GM19023 (cell line): ENCODE results near the gene TNFSF9.

Source experiments
- ATAC-seq: cut with Tn5 transposase; IDR thresholded peaks from one replicate; pipeline ENCODE4 v1.9.1; 2021; ENCODE audit warnings: mild to moderate bottlenecking, moderate library complexity; ENCODE audit not compliant: unreplicated experiment

TNFSF9 gene, protein sequence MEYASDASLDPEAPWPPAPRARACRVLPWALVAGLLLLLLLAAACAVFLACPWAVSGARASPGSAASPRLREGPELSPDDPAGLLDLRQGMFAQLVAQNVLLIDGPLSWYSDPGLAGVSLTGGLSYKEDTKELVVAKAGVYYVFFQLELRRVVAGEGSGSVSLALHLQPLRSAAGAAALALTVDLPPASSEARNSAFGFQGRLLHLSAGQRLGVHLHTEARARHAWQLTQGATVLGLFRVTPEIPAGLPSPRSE

DNA sequence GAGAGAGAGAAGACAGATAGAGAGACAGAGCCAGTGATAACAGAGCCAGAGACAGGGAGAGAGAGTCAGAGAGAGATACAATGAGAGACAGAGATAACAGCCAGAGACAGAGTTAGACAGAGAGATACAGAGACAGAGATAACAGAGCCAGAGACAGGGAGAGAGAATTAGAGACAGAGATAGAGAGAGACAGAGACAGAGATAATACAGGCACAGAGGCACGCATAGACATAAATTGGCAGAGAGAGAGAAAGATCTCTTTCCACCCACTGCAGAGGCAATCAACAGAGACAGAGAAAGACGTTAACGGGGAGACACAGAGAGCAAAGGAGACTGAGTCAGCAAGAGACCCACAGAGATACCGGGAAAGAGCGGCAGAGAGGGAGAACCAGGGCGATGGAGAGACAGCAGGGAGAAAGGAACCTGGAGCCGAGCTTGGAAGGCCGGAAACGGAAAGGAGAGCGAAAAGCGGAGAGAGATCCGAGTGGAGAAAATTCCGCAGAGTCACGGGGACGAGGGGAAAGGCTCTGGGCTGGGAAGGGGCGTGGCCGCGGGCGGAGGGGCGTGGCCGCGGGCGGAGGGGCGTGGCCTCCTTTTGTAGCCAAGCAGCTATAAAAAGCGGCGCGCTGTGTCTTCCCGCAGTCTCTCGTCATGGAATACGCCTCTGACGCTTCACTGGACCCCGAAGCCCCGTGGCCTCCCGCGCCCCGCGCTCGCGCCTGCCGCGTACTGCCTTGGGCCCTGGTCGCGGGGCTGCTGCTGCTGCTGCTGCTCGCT, at the start of gene TNFSF9:
TSS of gene TNFSF9 (plus strand) at position 641 of the 777 bp plus-strand sequence. CDS start at position 652, 11 bp downstream.
- peak; percentile 44 for ATAC-seq

DNA sequence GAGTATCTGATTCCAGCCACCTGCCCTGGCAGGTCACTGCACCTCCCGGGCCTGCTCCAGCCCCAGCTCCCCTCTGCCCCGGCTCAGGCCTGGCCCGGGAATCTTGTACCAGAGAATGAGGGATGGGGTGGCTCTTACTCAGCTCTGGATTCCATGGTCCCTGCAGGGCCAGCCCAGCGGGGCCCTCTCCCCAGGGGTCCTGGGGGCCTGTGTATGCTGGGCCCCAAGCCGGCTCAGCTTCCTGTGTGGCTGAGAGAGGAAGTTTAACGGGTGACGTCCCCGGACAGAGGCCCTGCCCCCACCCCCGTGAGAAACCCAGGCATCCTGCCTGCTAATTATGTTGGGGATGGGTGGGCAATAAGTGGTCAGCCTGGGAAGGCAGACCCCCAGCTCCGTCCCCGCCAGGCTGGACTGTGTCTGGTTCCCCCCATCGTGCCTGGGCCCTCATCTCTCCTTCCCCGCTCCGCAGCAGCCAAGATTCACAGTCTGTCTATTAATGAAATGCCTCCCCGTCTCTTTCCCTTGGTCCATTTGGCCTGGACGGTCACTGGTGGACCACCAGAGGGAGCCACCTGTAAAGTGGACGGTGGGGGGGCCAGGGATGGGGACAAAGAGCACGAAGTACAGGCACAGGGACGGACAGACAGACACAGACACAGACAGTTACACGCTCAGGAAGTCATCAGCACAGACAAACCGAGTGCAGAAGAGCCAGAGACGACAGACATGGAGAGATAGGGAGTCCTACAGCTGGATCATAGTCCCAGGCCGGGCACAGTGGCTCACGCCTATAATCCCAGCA, 49.1 kb upstream of the TNFSF9 start, which contains the start of gene DENND1C:
TSS of gene DENND1C (minus strand) at position 247 of the 802 bp plus-strand sequence. CDS start at position 155, 92 bp downstream.
- peak; percentile 64 for ATAC-seq

DNA sequence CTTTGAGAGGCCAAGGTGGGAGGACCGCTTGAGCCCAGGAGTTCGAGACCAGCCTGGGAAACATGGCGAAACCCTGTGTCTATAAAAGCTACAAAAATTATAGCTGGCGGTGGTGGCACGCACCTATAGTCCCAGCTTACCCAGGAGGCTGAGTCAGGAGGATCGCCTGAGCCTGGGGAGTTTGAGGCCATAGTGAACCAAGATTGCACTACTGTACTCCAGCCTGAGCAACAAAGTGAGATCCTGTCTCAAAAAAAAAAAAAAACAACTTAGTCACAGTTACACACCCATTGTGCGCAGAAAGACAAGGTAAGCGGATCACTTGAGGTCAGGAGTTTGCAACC, 48.5 kb upstream of the TNFSF9 start:
- no peak for ATAC-seq

DNA sequence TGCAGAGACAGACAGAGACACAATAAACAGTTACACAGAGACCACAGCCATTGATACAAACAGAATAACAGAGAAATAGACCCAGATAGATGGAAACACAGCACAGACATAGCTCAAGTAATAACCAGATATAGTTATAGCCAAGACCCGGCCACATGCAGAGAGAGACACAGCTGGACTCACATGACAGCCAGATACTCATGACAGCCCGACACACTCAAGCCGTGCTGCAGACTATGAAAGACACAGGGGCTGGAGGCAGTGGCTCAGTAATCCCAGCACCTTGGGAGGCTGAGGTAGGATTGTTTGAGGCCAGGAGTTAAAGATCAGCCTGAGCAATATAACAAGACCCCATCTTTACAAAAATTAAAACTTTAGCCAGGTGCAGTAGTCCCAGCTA, 47.6 kb upstream of the TNFSF9 start:
- no peak for ATAC-seq

DNA sequence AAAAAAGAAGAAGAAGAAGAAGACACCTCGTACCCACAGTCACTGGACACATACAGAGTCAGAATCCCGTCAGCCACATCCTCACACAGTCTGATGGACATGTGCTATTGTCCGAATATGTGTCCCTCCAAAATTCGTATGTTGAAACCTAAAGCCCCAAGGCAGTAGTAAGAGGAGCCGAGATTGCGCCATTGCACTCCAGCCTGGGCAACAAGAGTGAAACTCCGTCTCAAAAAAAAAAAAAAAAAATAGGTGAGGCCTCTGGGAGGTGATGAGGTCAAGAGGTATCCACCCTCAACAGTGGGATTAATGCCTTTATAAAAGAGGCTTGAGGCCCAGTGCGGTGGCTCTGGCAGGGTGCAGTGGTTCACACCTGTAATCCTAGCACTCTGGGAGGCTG, 46.6 kb upstream of the TNFSF9 start:
- no peak for ATAC-seq

DNA sequence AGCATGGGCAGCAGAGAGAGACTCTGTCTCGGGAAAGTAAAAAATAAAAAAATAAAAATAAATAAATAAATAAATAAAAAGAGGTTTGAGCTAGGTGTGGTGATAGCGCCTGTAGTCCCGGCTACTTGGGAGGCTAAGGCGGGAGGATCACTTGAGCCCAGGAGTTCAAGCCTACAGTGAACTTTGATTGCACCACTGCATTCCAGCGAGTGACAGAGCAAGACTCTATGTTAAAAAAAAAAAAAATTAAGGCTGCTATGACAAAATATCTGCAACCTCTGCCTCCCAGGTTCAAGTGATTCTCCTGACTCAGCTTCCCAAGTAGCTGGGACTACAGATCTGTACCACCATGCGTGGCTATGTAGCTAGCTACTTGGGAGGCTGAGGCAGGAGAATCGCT, 46.0 kb upstream of the TNFSF9 start:
- ATAC-seq, result no peak

DNA sequence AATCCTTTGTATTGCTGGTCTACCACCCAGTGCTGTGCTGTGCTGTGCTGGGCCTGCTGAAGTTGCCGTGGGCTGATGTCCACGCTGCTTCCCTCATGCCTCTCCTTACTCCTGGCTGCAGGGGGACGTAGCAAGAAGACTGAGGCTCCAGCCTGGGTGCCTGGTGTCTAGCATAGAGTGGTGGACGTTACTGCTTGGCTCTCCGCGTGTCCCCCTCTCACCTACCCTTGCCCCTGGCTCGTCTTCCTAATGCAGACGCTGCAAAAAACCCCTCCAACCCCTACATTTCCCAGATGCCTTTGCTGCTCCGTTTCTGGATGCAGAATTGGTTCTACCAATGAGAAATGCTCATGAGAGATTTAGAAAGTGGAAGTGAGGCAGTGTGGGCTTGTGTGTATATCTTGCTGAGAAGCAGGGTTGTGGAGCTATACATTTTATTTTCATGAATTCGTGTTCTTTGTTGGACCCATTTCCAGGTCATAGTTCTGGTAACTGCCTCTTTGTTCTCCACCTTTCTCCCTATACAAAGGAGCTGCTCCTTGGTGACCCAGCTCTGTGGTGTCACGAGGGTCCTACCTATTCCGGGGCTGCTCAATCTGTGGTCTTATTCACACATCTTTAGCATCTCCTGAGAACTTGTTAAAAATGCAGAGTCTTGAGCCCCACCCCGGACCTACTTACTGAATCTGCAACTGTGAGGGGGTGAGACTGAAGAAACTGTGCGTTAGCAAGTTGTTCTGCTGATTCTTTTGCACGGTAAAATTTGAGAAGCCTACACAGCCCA, 41.4 kb upstream of the TNFSF9 start:
- peak; percentile 67 for ATAC-seq

DNA sequence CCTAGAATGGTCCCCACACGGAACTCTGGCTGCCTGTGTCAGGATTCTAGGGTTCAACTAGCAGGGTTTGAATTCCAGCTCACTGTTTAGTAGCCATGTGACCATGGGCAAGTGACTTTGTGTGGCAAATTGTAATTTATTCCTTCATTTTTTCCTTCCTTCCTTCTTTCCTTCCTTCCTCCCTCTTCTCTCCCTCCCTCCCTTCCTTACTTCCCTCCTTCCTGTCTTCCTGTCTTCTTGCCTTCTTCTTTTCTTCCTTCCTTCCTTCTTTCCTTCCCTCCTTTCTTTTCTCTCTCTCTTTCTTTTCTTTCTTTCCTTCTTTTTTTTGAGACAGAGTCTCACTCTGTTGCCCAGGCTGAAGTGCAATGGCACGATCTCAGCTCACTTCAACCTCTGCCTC, 40.7 kb upstream of the TNFSF9 start:
- ATAC-seq, result no peak

DNA sequence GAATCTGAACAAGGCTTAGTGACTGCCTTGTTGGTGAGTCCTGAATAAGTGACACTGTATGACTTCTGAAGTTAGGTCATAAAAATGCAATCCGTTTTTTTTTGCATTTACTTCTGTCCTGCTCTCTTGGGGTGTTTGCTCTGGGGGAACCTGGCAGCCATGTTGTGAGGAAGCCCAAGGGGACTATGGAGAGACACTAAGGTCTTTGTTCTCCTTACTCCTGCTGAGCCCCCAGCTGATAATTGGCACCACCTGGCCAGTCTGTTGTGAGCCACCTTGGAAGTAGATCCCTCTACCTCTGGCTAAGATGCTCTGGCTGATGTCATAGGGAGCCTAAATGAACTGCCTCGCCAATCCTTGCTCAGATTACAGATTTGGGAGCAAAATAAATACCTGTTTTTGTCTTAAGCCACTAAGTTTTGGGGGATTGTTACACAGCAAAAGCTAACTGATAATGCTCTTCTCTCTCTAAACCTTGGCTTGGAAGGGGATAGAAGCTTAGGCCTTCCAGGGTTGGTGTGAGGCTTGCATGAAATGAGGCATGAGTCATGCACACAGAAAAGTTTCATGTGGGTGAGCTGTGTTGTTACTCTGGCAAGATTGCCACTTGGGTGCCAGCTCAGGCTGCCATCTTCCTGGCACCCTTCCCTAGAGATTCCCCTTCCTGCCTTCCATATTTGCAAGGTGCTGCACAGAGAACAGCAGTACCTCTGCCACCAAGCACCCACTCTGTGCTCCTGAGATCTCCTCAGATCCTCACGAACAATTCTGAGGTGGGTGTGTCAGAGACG, 38.8 kb upstream of the TNFSF9 start:
- ATAC-seq, result no peak

DNA sequence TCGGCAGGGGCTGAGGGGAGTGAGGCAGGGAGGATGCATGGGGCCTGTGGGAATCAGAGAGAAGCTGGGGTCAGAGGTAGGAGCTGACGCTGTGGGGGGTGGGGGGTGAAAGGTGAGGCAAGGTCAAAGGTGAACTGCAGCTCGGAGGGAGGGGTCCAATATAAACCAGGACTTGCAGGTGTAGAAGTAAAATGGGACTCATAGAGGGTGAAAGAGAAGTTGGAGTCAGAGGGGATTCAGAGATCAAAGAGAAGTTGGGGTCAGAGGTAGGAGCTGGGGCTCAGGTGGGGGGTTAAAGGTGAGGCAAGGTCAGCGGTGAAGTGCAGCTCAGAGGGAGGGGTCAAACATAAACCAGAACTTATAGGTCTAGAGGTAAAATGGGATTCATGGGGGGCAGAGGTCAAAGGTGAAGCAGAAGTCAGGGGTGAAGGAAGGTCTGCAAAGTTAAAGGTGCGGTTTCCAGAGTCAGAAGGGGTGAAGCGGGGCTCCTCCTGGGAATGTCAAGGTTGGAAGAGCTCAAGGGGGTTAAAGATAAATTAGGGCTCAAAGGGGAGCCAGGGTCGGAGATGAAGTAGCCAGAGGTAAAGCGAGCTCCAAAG, 36.3 kb upstream of the TNFSF9 start:
- no peak for ATAC-seq

DNA sequence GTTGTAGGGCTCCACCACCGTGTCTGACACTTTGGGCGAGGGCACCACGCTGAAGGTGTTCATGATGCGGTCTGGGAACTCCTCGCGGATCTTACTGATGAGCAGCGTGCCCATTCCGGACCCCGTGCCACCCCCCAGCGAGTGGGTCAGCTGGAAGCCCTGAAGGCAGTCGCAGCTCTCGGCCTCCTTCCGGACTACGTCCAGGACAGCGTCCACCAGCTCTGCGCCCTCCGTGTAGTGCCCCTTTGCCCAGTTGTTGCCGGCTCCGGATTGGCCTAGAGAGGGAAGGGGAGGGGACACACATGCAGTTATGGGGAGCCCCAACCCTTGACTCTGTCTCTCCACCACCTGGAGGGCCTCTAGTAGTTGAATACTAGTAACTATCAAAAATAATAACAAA, 34.9 kb upstream of the TNFSF9 start:
- no peak for ATAC-seq

DNA sequence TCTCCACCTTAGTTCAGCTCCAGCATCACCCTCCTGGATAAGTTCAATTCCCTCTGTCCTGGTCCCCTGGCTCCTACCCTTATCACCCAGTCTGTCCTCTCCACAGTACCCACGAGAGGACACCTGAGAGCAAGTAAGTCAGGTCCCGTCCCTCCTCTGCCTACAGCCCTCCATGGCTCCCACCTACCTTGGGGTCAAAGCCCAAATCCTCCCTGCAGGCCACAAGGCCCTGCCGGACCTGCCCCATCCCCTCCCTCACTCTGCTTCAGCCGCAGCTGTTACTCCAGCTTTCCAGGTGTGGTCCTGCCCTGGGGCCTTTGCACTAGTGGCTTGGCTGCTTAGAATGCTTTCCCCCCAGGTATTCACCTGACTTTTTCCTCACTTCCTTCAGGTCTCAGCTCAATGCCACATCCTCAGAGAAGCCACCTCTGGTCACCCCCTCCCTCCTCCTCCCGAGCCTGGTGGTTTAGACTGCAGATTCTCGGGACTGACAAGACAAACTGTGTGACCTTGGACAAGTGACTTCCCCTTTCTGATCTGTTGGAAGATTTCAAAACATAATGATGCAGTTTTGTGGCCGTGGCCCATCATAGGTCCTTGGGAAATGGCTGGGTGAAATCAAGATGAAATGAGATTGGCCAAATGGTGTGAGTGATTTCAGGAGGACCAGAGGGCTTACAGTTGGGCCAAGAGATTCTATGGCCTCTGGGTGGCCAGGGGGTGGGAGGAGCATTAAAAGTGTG, 32.4 kb upstream of the TNFSF9 start:
- ATAC-seq, result no peak

DNA sequence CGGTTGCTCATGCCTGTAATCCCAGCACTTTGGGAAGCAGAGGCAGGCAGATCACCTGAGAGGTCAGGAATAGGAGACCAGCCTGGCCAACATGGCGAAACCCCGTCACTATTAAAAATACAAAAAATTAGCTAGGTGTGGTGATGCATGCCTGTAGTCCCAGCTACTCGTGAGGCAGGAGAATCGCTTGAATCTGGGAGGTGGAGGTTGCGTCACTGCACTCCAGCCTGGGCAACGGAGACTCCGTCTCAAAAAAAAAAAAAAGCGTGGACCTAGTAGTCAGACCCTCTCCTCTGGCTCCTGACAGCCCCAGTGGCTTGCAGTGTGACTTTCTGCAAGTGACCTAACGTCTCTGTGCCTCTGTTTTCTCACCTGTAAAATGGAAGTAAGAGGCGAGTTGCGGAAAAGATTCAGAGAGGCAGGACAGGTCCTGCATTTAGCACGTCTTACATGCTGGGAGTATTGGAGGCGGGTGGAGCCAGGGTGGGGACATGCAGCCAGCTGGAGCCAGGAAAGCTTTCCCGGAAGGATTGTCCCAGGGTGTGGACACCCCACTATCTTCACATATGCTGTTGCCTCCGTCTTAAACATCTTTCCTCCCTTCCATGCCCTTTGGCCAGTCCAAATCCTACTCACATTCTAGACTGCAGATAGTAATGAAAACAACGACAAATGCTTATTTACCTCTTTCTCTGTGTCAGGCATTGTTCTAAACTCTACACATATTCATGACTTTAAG, 31.6 kb upstream of the TNFSF9 start:
- ATAC-seq, result no peak

DNA sequence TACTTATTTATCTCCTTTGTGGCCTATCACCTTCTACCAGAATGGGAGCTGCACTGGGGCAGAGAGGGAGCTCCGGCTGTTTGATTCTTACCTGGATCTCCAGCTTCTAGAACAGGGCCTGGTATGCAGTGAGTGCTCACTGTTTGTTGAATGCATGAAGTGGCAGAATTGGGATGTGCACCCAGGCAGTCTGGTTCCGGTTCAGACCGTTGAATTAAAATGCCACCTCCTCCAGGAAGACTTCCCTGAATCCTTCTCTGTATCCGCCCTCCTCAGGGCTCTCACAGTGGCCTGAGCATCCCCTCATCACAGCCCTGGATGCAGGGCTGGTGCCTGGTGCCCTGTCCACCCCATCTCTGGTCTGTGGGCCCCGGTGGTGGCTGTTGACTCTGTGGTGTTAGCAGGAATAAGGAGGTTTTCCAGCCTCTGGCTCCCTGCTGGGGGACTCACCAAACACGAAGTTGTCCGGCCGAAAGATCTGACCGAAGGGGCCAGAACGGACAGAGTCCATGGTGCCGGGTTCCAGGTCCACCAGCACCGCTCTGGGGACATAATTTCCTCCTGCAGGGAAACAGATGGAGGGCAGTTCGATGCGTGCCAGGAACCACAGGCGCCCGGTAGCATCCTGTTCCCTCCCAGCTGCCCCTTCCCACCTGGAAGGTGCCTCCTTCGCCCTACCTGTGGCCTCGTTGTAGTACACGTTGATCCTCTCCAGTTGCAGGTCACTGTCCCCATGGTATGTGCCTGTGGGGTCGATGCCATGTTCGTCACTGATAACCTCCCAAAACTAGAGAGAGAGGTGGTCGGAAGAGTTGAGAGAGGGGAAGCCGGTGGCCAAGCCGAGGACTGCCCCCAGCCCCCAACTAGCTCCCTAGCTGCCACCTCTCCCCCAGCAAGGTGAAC, 29.7 kb upstream of the TNFSF9 start:
- ATAC-seq, result no peak

DNA sequence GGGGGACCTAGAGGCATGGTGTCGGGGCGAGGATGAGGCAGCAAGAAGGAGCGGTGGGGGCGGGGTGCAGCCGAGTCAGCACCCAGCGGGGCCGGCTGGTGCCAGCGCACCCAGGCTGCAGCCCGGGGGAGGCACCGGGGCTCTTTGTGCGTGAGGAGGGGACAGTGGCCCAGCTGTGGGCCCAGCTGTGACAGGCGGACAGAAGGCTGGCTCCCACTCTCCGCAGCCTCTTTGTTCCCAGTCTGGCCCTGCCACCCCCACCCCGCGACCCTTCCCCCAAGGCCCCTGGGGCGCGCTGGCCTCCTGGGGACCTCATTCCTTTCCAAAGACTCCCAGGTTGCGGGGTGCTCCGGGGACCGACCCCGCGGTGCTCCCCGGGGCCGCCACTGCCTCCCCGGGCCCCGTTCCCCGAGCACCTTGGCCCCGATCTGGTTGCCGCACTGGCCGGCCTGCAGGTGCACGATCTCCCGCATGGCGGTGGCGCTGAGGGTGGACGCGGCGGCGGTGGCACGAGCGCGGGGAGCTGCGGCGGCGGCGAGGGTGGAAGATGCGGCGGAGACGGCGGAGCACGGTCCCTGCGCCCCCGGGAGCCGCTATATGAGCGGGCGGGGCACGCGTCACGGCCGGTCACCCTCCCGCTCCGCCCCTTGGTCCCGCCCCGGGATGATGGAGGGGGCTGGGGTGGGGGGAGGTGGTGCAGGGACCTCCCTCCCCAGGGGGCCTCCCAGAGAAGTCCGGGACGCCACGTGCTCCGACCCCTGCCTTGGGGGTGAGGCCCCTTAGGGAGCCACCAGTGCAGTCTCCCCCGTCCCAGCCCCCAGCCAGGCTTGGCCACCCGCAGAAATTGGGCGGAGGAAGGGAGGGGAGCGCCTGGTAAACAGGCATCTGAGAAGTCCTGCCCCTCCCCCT, 28.8 kb upstream of the TNFSF9 start, which contains the start of gene TUBB4A:
TSS of gene TUBB4A (minus strand) at position 570 of the 909 bp plus-strand sequence. CDS start at position 473, 97 bp downstream.
- ATAC-seq, result no peak
